HG03039 (cell line): ENCODE data around the gene CA11.
"Not testable (repeated sequence)": the region's sequence is repeated elsewhere in the genome, so short reads cannot be mapped to it uniquely, and the experiment has no call there.

Experiments
- ATAC-seq: cut with Tn5 transposase; IDR thresholded peaks from one replicate; pipeline ENCODE4 v1.9.1; 2021; ENCODE audit warnings: mild to moderate bottlenecking, moderate library complexity; ENCODE audit not compliant: unreplicated experiment

Gene CA11

GRCh38 chr19:48670699-48671445 is 24.9 kb upstream of the CA11 start:
- no peak for ATAC-seq

DNA sequence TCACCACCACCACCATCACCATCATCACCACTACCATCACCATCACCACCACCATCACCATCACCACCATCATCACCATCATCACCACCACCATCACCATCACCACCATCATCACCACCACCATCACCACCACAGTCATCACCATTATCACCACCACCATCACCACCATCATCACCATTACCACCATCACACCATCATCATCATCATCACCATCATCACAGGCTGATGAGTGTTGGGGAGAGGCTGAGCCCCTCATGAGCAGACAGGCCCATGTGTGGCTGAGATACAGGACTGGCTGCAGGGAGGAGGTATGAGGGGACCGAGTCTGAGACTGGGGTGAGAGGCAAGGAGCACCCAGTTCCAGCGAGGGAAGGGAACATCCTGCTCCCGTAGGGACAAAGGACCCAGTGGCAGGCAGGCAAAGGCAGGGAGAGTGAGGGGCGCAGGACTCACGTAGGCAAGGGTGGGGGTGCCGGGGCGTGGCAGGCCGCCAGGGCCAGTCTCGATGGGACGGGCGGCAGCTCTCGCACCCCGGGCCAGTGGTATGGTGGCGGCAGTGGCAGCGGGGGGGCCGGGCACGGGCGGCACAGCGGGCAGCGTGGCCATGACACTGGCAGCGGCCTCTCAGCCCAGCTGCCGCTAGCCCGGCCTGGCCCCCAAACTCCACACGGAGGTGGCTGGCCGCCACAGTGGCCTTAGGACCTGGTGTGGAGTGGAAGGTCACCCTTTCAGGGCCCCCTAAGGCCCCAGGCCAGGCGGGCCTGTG is 24.1 kb upstream of the CA11 start:
- no peak for ATAC-seq

GRCh38 chr19:48668761-48669160 is 22.8 kb upstream of the CA11 start:
- no peak for ATAC-seq

DNA sequence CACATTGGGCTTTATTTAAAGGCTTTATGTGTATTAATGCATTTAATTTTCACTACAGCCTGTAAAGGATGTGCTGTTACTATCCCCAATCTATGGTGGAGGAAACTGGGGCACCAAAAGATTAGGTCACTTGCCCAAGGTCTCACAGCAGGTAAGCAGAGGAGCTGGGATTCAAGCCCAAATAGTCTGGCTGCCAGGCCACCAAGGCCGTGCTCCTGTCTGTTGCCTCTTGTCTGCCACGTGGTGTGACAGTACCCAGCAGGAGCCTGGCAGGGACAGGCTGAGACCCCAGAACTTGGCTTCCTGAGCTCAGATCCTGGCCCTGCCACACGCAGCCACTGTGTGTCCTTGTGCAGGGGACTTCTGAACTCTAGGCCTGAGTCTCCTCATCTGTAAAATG is 22.3 kb upstream of the CA11 start:
- no peak for ATAC-seq

- ATAC-seq: no peak
Measured at GRCh38 chr19:48665786-48666185, 19.8 kb upstream of the CA11 start.

- ATAC-seq: no peak
Measured at GRCh38 chr19:48664476-48664875, 18.5 kb upstream of the CA11 start.

GRCh38 chr19:48663667-48664066 is 17.7 kb upstream of the CA11 start:
- ATAC-seq: no peak

DNA sequence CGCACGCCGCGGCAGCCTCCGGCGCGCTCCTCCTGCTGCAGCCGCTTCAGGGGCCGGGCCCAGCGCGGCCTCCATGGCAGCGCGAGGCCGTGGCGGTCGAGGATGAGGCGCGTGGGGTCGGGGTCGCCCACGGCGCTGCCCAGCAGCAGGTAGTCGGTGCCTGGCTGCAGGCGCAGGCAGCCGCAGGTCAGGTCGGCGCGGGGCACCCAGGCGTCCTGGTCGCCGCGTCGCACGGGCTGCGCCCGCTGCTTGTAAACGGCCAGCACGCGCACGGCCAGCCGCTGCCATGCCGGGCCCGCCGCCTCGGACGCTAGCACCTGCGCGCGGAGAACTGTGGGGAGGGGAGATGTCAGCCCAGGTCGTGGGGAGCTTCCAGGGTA is 15.7 kb upstream of the CA11 start:
- no peak for ATAC-seq

DNA sequence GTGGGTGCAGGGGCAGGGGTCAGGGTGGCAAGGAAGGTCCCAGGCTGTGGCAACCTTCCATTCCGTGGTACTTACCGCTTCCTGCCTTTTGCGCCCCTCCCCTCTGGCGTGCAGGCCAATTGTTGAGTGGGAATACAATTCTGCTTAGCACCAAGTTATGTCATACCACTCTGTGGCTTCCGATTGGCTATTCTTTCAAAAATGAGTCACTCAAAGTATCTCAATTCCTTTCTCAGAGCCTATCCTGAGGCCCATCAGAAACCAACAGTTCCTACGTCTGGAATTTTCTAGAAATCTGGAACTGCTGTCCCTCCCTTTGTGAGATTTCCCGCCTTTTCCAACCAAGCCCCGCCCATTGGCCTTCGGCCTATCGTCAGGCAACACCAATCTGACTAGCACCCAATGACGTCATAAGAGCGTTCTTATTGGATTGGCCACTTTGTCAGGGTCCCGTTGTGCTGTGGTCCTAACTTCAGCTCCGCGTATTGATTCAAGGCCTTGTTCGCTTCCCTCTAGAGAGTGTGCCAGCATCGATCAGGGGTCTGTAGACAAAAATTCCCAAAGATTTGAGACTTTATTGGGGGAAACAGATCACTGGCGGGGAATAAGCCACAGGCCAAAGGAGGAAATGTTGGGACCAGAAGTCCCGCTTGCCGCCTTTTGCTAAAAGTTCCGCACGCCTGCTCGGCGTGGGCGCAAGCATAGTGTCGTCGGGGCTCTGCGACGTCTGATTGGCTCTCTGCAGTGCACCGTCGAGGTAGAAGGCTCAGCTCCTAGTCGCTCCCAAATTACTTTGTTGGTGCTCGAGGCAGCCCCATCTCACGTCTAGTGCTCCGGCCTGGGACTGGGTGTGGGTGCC is 15.1 kb upstream of the CA11 start:
- no peak for ATAC-seq

DNA sequence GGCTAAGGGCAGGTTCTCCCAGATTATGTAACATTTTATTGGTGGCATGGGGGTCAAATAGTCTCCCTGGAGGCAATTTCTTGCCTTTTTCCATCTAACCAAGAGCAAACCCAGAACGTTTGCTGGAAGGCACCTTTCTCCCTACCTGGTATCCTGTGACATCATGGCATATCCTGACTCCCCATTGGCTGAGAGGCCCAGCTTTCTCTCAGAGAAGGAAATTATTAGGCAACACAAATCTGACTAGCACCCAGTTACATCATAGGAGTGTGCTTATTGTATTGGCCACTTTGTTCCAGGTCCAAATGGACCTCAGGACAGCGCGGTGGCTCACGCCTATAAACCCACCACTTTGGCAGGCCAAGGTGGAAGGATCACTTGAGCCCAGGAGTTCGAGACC is 13.8 kb upstream of the CA11 start:
- no peak for ATAC-seq

GRCh38 chr19:48658483-48658882 is 12.5 kb upstream of the CA11 start:
- ATAC-seq: no peak

DNA sequence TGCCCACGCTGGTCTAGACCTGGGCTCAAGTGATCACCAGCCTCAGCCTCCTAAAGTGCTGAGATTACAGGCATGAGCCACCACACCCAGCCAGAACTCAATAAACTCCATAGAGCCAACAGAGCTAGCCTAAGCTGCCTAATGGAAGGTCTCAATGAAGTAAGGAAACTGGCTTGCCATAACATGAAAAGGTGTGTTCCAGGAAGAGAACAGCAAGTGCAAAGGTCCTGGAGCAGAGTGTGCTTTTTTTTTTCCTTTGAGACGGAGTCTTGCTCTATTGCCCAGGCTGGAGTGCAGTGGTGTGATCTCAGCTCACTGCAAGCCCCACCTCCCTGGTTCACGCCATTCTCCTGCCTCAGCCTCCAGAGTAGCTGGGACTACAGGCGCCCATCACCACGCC is 11.8 kb upstream of the CA11 start:
- not testable (repeated sequence) for ATAC-seq

- ATAC-seq: no peak
Measured at GRCh38 chr19:48656840-48657474, 11.0 kb upstream of the CA11 start.

- no peak for ATAC-seq
Measured at GRCh38 chr19:48654299-48655059, 8.5 kb upstream of the CA11 start.

- ATAC-seq: no peak
Measured at GRCh38 chr19:48651683-48652048, 5.7 kb upstream of the CA11 start.

GRCh38 chr19:48650974-48651682 is 5.1 kb upstream of the CA11 start:
- ATAC-seq: no peak

- ATAC-seq: no peak
Measured at GRCh38 chr19:48648134-48648533, 2.1 kb upstream of the CA11 start.

DNA sequence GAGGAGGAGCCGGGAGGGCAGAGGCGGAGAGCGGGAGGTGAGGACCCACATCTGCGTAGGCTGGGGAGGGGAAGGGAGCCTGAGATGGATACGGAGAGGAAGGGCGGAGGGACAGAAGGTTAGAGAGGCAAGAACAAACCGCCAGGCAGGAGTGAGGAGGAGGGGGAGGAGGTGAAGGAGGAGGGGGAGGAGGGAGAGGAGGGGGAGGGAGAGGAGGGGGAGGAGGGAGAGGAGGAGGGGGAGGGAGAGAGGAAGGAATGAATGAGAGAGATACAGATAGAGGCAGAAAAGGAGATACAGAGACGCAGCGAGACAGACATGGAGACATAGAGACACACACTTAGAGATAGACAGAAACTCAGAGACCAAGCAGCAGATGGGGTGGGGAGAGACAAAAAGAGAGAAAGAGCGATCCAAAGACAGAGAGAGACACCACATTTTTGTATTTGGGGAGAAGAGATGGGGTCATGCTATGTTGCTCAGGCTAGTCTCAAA is 782 bp upstream of the CA11 start:
- ATAC-seq: no peak

DNA sequence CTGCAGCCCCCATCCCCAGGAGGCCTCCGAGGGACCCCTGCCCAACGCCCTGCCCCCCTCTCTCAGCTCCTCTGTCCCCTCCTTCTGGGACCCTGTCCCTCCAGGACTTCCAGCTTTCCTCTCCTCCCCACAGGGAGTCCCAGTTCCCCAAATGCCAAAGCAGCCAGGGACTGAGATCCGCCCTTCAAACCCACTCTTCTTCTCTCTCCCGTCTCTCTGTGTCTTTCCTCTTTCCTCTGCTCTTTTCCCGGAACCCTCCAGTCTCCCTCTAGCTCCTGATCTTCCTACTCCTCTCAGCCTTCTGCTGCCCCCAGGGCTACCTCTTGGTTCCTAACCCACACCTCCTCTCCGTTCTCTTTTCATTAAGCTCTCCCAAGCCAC is 377 bp downstream of the CA11 start:
- ATAC-seq: no peak
